HUES64 (cell line): ENCODE measurements around the gene TSHZ3.

ENCODE experiments used
- H3K27ac ChIP-seq: 2 replicates; pipeline ENCODE4 v1.7.0; 2013; ENCODE audit warnings: low read depth, low read length, inconsistent platforms
- H3K27me3 ChIP-seq: 2 replicates; pipeline ENCODE4 v1.6.1; 2013; ENCODE audit warnings: mild to moderate bottlenecking, low read length; ENCODE audit not compliant: insufficient read depth
- H3K36me3 ChIP-seq: 2 replicates; pipeline ENCODE4 v1.6.1; 2013; ENCODE audit warnings: mild to moderate bottlenecking, low read length; ENCODE audit not compliant: insufficient read depth
- H3K4me1 ChIP-seq: 2 replicates; pipeline ENCODE4 v1.6.1; 2013; ENCODE audit warnings: mild to moderate bottlenecking, low read length, moderate library complexity; ENCODE audit not compliant: insufficient read depth
- H3K4me3 ChIP-seq: 2 replicates; pipeline ENCODE4 v1.5.1; 2013; ENCODE audit warnings: mild to moderate bottlenecking, low read length, moderate library complexity
- H3K9ac ChIP-seq: 2 replicates; pipeline ENCODE4 v1.6.1; 2013; ENCODE audit warnings: mild to moderate bottlenecking, low read depth, low read length
- H3K9me3 ChIP-seq: 2 replicates; pipeline ENCODE4 v1.6.1; 2013; ENCODE audit warnings: low read depth, low read length; ENCODE audit not compliant: insufficient read depth
- WGBS: fragments of 150-250, 120-280 bp; methylation state at CpG from one replicate; pipeline ENCODE4 v1.1.7; 2013; ENCODE audit warnings: missing lambda C conversion rate; 5-methylcytosine and 5-hydroxymethylcytosine counted together

The TSHZ3 gene

GRCh38 chr19:31318790-31319425, 30.3 kb downstream of the TSHZ3 start:
- Histone ChIP-seq H3K36me3 (no peaks in the 10 kb centered on the region), H3K27ac (no peak overlapping the region; the same call in 1 of the 2 replicates), H3K27me3 (no peaks in the 10 kb centered on the region), H3K4me3 (no peak overlapping the region), H3K9ac (no peak overlapping the region), H3K9me3 (no peaks in the 10 kb centered on the region), H3K4me1 (peaks cover 46% of the 10 kb centered on the region)
- 38% methylated on average over 5 of the region's 6 CpGs for WGBS

GRCh38 chr19:31317570-31317969, 31.7 kb downstream of the TSHZ3 start:
- no peak overlapping the region for H3K27ac ChIP-seq
- no peaks in the 10 kb centered on the region for H3K27me3 ChIP-seq
- no peaks in the 10 kb centered on the region for H3K36me3 ChIP-seq
- no peaks in the 10 kb centered on the region for H3K9me3 ChIP-seq
- H3K4me1 ChIP-seq: peaks cover 46% of the 10 kb centered on the region
- no peak overlapping the region for H3K4me3 ChIP-seq
- WGBS: 87% methylated on average over 11 of the region's 11 CpGs
- H3K9ac ChIP-seq: no peak overlapping the region

DNA sequence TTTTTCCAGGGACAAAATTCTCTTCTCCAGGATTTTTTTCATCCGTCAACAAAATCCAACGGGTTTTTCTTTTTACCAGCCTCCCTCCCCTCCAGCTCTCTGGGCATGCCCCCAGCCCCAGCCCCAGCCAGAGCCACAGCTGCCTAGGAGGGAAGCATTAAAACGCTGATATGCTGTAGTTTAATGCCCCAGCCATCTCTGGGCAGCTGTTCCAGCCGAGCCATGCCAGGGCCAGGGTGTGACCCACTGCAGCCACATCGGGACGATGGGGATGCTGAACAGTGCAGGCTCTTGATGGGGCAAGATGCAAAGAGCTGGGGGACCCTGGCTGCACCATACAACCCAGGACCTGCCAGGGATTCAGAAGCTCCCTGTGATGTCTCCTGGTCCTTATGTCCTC, 32.1 kb downstream of the TSHZ3 start:
- no peak overlapping the region for H3K27ac ChIP-seq
- no peaks in the 10 kb centered on the region for H3K36me3 ChIP-seq
- WGBS: 84% methylated on average over 6 of the region's 6 CpGs
- peaks cover 46% of the 10 kb centered on the region for H3K4me1 ChIP-seq
- no peaks in the 10 kb centered on the region for H3K27me3 ChIP-seq
- no peak overlapping the region for H3K4me3 ChIP-seq
- H3K9me3 ChIP-seq: no peaks in the 10 kb centered on the region
- no peak overlapping the region for H3K9ac ChIP-seq

DNA sequence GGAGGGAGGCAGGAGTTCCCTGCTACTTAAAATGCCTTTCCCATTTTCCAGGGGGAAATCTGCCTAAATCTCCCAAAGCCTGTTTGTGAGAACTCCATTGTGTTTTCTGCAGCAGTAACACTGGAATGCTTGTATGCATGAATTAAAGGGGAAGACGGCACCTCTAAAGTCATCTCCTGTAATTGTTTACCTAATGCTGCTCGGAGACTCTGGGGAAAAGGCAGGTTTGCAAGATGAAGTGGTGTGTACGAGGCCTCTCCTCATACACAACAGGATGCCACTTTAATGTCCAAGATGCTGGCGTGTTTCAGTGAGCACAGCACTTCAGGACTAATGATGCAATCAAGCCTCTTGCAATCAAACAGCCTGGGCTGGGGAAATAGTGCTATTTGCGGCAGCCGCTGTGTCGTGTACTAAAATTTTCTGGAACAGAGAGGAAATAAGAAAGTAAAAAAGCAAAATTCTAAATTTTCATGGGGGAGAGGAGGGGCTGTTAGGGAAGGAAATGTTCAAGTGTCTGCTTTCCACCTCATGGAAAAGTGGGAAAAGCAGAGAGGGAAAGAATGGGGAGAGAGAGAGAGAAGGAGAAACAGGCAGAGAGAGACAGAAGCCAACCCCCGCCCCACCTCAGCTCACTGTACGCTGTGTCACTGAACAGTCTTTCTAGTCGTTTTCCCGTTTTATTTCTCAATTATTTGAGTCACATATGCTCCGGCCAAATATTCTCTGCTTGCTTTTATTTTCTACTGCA, 32.9 kb downstream of the TSHZ3 start:
- Histone ChIP-seq H3K4me3 (no peak overlapping the region), H3K4me1 (peaks cover 46% of the 10 kb centered on the region), H3K36me3 (no peaks in the 10 kb centered on the region), H3K9me3 (no peaks in the 10 kb centered on the region), H3K27ac (peak overlapping the region; percentile 19; the same call in 1 of the 2 replicates), H3K27me3 (no peaks in the 10 kb centered on the region), H3K9ac (no peak overlapping the region; the same call in 1 of the 2 replicates)
- 66% methylated on average over 12 of the region's 12 CpGs for WGBS

GRCh38 chr19:31315652-31316051, 33.6 kb downstream of the TSHZ3 start:
- Histone ChIP-seq H3K9ac (no peak overlapping the region), H3K4me3 (no peak overlapping the region), H3K4me1 (peaks cover 46% of the 10 kb centered on the region), H3K27me3 (no peaks in the 10 kb centered on the region), H3K9me3 (no peaks in the 10 kb centered on the region), H3K27ac (0 out of 2 replicates have a peak overlapping the region, but pooled peaks have one; percentile 19), H3K36me3 (no peaks in the 10 kb centered on the region)
- 98% methylated on average over 3 of the region's 5 CpGs for WGBS

DNA sequence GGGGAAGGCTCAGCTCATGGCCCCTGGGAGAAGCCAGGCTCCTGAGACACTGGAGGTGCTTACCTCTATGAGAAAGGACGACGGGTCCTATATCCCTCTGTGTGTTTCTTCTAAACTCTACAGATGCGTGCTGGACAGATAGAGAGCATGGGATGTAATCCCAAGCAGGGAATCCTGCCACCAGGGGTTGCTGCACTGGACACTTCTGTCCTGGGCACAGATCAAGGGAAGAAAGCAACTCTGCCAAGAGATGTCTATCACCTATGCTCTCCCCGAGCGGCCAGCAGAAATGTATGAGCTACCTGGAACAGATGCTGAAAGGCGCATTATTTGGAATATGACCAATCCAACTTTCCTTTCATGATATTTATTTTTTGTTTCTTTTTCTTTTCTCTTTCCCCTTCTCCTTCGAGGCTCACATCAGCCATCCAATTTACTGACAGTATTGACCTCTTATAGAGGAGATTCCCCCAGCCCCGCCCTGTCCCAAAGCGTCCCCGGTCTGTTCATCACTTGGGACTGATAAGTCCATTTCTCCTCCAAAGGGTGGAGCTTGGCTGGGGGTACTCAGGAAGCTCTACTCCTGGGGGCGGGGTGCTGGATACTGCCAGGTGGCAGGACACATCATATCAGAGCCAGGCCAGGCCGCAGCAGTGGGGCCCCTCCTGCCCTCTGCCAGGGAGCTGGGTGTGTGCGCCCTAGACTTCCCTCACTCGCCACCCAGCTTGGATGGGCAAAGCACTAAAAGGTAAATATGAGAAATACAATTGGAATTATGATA, 34.2 kb downstream of the TSHZ3 start:
- H3K4me1 ChIP-seq: peaks cover 46% of the 10 kb centered on the region
- no peaks in the 10 kb centered on the region for H3K27me3 ChIP-seq
- no peak overlapping the region for H3K4me3 ChIP-seq
- WGBS: 88% methylated on average over 14 of the region's 14 CpGs
- no peaks in the 10 kb centered on the region for H3K9me3 ChIP-seq
- no peak overlapping the region for H3K9ac ChIP-seq
- no peaks in the 10 kb centered on the region for H3K36me3 ChIP-seq
- H3K27ac ChIP-seq: no peak overlapping the region

DNA sequence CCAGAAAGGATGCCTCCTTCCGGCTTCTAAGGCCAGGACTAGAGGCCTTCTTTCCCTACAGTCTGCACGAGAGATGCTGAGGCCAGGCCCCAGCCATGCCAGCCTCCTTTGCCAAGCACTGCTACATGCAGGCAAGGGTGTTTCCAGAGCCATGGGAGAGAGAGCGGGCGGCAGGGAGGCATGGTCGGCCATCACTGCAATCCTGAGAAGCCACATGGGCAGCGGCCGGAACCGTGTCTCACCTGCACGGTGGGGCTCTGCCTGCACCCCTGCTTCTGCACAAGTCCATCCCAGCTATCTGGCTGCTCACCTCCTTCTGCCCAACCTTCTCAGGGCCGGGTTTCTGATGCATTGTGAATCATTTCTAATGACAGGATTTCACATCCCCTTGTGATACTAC, 35.1 kb downstream of the TSHZ3 start:
- 93% methylated on average over 10 of the region's 10 CpGs for WGBS
- Histone ChIP-seq H3K9me3 (no peaks in the 10 kb centered on the region), H3K4me1 (peaks cover 38% of the 10 kb centered on the region), H3K4me3 (no peak overlapping the region), H3K9ac (no peak overlapping the region), H3K36me3 (no peaks in the 10 kb centered on the region), H3K27me3 (no peaks in the 10 kb centered on the region), H3K27ac (no peak overlapping the region)

DNA sequence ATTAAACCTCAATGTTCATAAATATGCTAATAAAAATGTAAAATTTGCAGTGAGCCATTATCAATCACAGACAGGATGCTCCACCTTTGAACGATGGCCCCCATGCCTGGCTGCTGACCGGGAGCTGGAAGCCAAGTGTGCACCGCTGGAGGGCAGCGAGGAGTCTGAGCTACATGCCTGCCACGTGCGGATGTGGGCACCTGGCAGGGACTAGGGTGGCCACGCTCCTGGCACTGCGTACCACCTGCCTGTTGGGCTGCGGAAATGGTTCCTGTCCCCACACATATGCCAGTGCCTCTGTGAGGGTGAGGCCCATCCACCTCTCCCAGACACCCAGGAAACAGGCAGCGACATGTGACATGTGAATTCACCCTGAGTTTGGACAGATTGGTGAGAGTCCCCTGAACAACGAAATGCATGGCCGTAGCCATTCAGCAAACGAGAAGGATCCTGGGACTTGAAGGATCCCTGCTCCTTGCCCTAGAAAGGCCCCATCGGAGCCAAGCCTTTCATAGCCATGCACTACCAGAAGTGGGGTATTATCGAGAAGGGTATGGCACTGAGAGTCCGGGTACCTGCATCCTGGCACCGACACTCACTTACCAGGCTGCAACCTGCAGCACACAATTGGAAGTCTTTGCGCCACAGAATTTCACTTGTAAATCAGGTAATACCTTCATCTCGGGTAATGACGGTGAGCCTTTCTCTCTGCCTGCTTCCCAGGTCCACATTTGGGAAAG, 35.8 kb downstream of the TSHZ3 start:
- Histone ChIP-seq H3K4me1 (peaks cover 31% of the 10 kb centered on the region), H3K9ac (no peak overlapping the region), H3K27ac (no peak overlapping the region), H3K36me3 (no peaks in the 10 kb centered on the region), H3K4me3 (no peak overlapping the region), H3K9me3 (no peaks in the 10 kb centered on the region), H3K27me3 (no peaks in the 10 kb centered on the region)
- WGBS: 93% methylated on average over 20 of the region's 20 CpGs

GRCh38 chr19:31312677-31313244, 36.5 kb downstream of the TSHZ3 start:
- Histone ChIP-seq H3K9me3 (no peaks in the 10 kb centered on the region), H3K36me3 (no peaks in the 10 kb centered on the region), H3K4me3 (no peak overlapping the region), H3K27me3 (no peaks in the 10 kb centered on the region), H3K27ac (no peak overlapping the region), H3K4me1 (peaks cover 24% of the 10 kb centered on the region), H3K9ac (no peak overlapping the region)
- WGBS: 64% methylated on average over 9 of the region's 10 CpGs

DNA sequence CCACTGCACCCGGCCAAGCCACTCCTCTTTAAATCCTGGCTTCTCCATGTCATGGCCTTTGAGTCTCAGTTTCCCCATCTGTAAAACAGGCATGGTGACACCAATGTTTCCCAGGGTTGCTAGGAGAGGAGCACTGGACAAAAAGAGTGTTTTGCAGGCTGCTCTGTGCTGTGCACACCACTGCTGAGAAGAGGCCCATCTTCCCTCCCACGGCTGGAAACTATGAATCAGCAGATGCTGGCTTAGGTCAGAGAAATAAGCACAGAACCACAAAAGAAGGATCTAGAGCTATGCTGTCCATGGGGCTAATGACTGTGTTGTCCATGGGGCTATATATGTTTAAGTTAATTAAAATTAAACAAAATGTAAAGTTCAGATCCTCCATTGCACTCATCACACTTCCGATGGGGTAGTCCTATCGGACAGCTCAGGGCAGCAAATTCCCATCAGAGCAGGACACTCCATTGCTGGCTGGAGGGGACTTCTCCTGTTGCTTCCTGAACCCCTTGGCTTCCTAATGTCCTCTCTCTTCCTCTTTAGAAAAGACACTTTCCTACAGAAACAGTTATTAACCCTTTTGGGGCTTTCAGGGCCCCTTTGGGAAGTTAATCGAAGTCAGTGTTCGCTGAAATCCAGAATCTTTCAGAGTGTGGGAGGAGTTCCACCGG, 37.1 kb downstream of the TSHZ3 start:
- peaks cover 18% of the 10 kb centered on the region for H3K4me1 ChIP-seq
- H3K27ac ChIP-seq: no peak overlapping the region
- 94% methylated on average over 7 of the region's 7 CpGs for WGBS
- no peak overlapping the region for H3K9ac ChIP-seq
- H3K9me3 ChIP-seq: no peaks in the 10 kb centered on the region
- H3K4me3 ChIP-seq: no peak overlapping the region
- no peaks in the 10 kb centered on the region for H3K36me3 ChIP-seq
- no peaks in the 10 kb centered on the region for H3K27me3 ChIP-seq
